Ishikawa (cell line): ENCODE results near the gene NPTXR.

ENCODE experiments used
- CEBPB ChIP-seq: IDR thresholded peaks from 2 replicates; pipeline ENCODE4 v1.6.1; 2012
- CREB1 ChIP-seq: IDR thresholded peaks from 2 replicates; pipeline ENCODE4 v1.6.1; 2012; ENCODE audit warnings: low read depth
- EGR1 ChIP-seq: IDR thresholded peaks from 2 replicates; pipeline ENCODE4 v1.6.1; 2012
- EP300 ChIP-seq: IDR thresholded peaks from 2 replicates; pipeline ENCODE4 v1.6.1; 2012; ENCODE audit warnings: borderline replicate concordance
- FOXM1 ChIP-seq: IDR thresholded peaks from 2 replicates; pipeline ENCODE4 v1.6.1; 2012; ENCODE audit warnings: low read depth, borderline replicate concordance
- MAX ChIP-seq: IDR thresholded peaks from 2 replicates; pipeline ENCODE4 v1.6.1; 2012
- NFIC ChIP-seq: IDR thresholded peaks from 2 replicates; pipeline ENCODE4 v1.6.1; 2012
- RAD21 ChIP-seq: IDR thresholded peaks from 2 replicates; pipeline ENCODE4 v1.6.1; 2012; ENCODE audit warnings: low read depth
- REST ChIP-seq: IDR thresholded peaks from 2 replicates; pipeline ENCODE4 v1.6.1; 2012; ENCODE audit warnings: low read depth, mild to moderate bottlenecking
- TAF1 ChIP-seq: IDR thresholded peaks from 2 replicates; pipeline ENCODE4 v1.6.1; 2012; ENCODE audit warnings: low read depth, mild to moderate bottlenecking
- TCF12 ChIP-seq: IDR thresholded peaks from 2 replicates; pipeline ENCODE4 v1.6.1; 2012; ENCODE audit warnings: low read depth
- TEAD4 ChIP-seq: IDR thresholded peaks from 2 replicates; pipeline ENCODE4 v1.6.1; 2012
- USF1 ChIP-seq: IDR thresholded peaks from 2 replicates; pipeline ENCODE4 v1.6.1; 2012
- YY1 ChIP-seq: IDR thresholded peaks from 2 replicates; pipeline ENCODE4 v1.6.1; 2012; ENCODE audit warnings: low read depth
- ZBTB7A ChIP-seq: IDR thresholded peaks from 2 replicates; pipeline ENCODE4 v1.6.1; 2012; ENCODE audit warnings: low read depth

NPTXR gene

GRCh38 chr22:38841211-38841610, 2.6 kb downstream of the NPTXR start:
- TF ChIP-seq USF1 (no peak), NFIC (peak; percentile 49), MAX (no peak)

GRCh38 chr22:38840129-38840528, 3.7 kb downstream of the NPTXR start:
- TF ChIP-seq USF1 (no peak), EP300 (no peak), MAX (no peak), FOXM1 (no peak), EGR1 (no peak), TCF12 (no peak), TEAD4 (no peak), TAF1 (no peak), ZBTB7A (no peak), YY1 (no peak), CEBPB (no peak), RAD21 (no peak), NFIC (no peak), REST (no peak), CREB1 (no peak)

- TF ChIP-seq TAF1 (no peak), RAD21 (no peak), EGR1 (no peak)
Observed at GRCh38 chr22:38839686-38840085, 4.1 kb downstream of the NPTXR start.

GRCh38 chr22:38837414-38837928, 6.4 kb downstream of the NPTXR start:
- TF ChIP-seq TEAD4 = no peak
- TF ChIP-seq CEBPB = no peak
- no peak for TF ChIP-seq ZBTB7A
- TF ChIP-seq RAD21 = no peak
- TF ChIP-seq NFIC = no peak
- TF ChIP-seq YY1 = no peak
- no peak for TF ChIP-seq USF1
- no peak for TF ChIP-seq FOXM1
- TF ChIP-seq REST = no peak
- TF ChIP-seq CREB1 = no peak
- TF ChIP-seq TAF1 = no peak
- TF ChIP-seq EP300 = no peak
- TF ChIP-seq EGR1 = no peak

GRCh38 chr22:38835888-38836301, 7.9 kb downstream of the NPTXR start:
- TF ChIP-seq FOXM1 (no peak), REST (no peak), TCF12 (no peak), EP300 (no peak), TAF1 (no peak), YY1 (no peak), CEBPB (no peak)
